GM12891 (cell line): ENCODE measurements around the gene NDUFAF8.

ENCODE experiments used
- PAX5 ChIP-seq: IDR thresholded peaks from 2 replicates; pipeline ENCODE4 v1.6.1; 2011; ENCODE audit warnings: low read length, moderate library complexity, mild to moderate bottlenecking; ENCODE audit not compliant: insufficient read depth, severe bottlenecking
- POLR2A ChIP-seq: IDR thresholded peaks from 2 replicates; pipeline ENCODE4 v1.6.1; 2011; ENCODE audit warnings: low read depth, low read length, control low read depth
- POLR2AphosphoS5 ChIP-seq: IDR thresholded peaks from 2 replicates; pipeline ENCODE4 v1.6.1; 2011; ENCODE audit warnings: low read depth, low read length, control low read depth
- POU2F2 ChIP-seq: IDR thresholded peaks from 2 replicates; pipeline ENCODE4 v1.6.1; 2011; ENCODE audit warnings: low read depth, mild to moderate bottlenecking, control low read depth, low read length, moderate library complexity
- SPI1 ChIP-seq: IDR thresholded peaks from 2 replicates; pipeline ENCODE4 v1.6.1; 2011; ENCODE audit warnings: low read depth, low read length, control low read depth
- TAF1 ChIP-seq: IDR thresholded peaks from 2 replicates; pipeline ENCODE4 v1.6.1; 2011; ENCODE audit warnings: low read depth, low read length, control low read depth

GRCh38 chr17:81254955-81255717, 16.0 kb downstream of the NDUFAF8 start:
- TF ChIP-seq POLR2A (no peak), POLR2AphosphoS5 (no peak), SPI1 (no peak), TAF1 (no peak), PAX5 (no peak), POU2F2 (no peak)
